ENCODE results near the gene PAX3. TPM values are rescaled to one million over a fixed set of nuclear protein-coding genes. Genes with fewer than 3 reads are reported as not detected.

Gene PAX3
- total RNA-seq, 4 donors from 2014 or later: not detected

DNA sequence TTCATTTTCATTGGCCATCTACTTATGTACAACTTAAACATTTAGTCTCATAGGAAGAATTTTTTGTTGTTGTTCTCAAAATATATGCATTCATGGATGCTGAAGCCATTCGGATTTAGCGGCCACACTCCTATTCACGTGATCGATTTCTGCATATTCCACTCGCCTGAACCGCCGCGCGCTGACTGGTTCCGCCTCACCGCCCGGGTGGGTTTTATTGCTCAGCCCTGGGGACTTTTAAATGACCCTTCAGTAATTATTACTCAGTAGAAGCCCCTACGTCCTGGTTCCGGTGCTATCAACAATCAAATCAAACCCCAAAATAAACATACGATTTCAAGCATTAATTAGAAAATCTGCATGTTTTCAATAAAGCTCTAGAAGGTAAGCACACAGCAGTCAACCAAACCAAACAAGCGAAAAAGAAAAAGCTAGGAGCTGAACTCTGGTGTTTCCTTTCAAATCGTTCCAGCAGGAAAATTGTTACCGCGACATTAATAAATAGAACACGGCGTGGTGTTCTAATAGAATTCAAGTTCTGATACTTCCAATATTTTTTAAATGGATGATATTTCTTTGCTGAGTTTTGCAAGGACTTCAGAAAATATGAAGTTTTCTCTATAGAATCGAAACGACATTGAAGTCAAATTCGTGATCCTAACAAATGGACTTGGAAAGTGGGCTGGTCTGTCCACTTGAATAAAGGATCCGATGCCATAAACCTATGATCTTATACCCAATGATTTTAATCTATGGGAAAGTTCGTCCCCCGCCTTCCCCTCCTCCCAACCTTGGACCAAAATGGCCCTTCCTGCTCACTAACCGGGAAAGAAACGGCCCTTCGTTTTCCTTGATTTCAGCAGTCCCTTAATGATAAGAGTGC, 9.3 kb downstream of the PAX3 start:
- no peaks in the 10 kb centered on the region for H3K36me3 ChIP-seq
- 21 to 35% methylated on average over 21 to 30 of the region's 30 CpGs for WGBS, 2 donors (ENCODE audit: low coverage in 1 of 2)
- in situ Hi-C loops (cut with MboI; ENCODE audit: low pct_ligation_motif_present in 1 of 4, low pct_unique_long_range_greater_than_20kb in 1 of 4, low sequenced_read_pairs in 3 of 4): no loop called here
- no peak for DNase-seq
- peaks cover 0 to 7% (median 6%) of the 10 kb centered on the region in 4 donors for H3K4me1 ChIP-seq
- peaks cover 100% of the 10 kb centered on the region for H3K27me3 ChIP-seq
- H3K4me3 ChIP-seq: no peak overlapping the region
- TF ChIP-seq POLR2AphosphoS5 (IDR thresholded peaks at IDR 0.05) (no peak), POLR2A (IDR thresholded peaks at IDR 0.05) (no peak), EP300 (IDR thresholded peaks at IDR 0.05; ENCODE audit: low read depth) (no peak)
- TF ChIP-seq, protein P1, sequence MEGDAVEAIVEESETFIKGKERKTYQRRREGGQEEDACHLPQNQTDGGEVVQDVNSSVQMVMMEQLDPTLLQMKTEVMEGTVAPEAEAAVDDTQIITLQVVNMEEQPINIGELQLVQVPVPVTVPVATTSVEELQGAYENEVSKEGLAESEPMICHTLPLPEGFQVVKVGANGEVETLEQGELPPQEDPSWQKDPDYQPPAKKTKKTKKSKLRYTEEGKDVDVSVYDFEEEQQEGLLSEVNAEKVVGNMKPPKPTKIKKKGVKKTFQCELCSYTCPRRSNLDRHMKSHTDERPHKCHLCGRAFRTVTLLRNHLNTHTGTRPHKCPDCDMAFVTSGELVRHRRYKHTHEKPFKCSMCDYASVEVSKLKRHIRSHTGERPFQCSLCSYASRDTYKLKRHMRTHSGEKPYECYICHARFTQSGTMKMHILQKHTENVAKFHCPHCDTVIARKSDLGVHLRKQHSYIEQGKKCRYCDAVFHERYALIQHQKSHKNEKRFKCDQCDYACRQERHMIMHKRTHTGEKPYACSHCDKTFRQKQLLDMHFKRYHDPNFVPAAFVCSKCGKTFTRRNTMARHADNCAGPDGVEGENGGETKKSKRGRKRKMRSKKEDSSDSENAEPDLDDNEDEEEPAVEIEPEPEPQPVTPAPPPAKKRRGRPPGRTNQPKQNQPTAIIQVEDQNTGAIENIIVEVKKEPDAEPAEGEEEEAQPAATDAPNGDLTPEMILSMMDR (IDR thresholded peaks at IDR 0.05): no peak
- intact Hi-C loops (cut with DNase I; ENCODE audit: low total_unique reads): no loop called here
- no peaks in the 10 kb centered on the region for H3K9me3 ChIP-seq
- H3K27ac ChIP-seq: no peak overlapping the region

DNA sequence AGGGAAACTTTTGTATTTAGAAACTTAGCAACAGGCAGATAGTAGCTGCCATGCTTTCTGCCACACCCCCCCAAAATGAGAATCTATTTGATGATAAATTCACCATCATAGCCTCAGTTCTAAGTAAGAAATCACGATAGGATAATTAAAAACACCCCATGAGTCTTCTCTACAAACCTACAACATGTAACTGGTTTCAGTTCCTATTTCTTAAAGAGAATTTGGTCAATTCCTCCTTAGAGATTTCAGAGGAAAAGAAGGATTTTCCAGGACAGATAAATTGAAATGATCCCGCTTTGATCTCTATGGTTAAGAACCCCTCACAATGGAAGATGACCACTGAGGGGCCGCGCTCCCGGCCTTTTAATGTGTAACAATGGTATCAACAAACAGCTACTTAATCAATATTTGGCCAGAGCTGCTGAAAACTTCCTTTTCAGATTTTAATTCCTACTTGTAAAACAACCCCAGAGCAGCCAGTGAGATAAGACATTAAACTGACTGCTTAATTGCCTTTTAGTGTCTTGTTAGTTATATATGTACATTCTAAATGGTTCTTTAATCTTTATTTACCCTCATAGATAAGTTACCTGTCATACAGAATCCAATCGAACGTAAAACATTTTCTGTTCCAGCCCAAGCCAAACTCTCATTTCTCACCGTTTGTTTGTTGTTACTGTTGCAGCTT, 10.1 kb downstream of the PAX3 start:
- WGBS, 2 donors (ENCODE audit: low coverage in 1 of 2): 9 to 11% methylated on average over 8 of the region's 8 CpGs
- Histone ChIP-seq H3K4me1 (peaks cover 0 to 7% (median 6%) of the 10 kb centered on the region in 4 donors), H3K9me3 (no peaks in the 10 kb centered on the region), H3K36me3 (no peaks in the 10 kb centered on the region), H3K27ac (no peak overlapping the region), H3K4me3 (no peak overlapping the region), H3K27me3 (peaks cover 100% of the 10 kb centered on the region)
- DNase-seq: no peak
- intact Hi-C loops (cut with DNase I; ENCODE audit: low total_unique reads): no loop called here
- in situ Hi-C loops (cut with MboI; ENCODE audit: low pct_ligation_motif_present in 1 of 4, low pct_unique_long_range_greater_than_20kb in 1 of 4, low sequenced_read_pairs in 3 of 4): no loop called here
- TF ChIP-seq POLR2AphosphoS5 (IDR thresholded peaks at IDR 0.05): no peak
- no peak for TF ChIP-seq EP300 (IDR thresholded peaks at IDR 0.05; ENCODE audit: low read depth)
- TF ChIP-seq, protein P1 (IDR thresholded peaks at IDR 0.05): no peak
- TF ChIP-seq POLR2A (IDR thresholded peaks at IDR 0.05): no peak

DNA sequence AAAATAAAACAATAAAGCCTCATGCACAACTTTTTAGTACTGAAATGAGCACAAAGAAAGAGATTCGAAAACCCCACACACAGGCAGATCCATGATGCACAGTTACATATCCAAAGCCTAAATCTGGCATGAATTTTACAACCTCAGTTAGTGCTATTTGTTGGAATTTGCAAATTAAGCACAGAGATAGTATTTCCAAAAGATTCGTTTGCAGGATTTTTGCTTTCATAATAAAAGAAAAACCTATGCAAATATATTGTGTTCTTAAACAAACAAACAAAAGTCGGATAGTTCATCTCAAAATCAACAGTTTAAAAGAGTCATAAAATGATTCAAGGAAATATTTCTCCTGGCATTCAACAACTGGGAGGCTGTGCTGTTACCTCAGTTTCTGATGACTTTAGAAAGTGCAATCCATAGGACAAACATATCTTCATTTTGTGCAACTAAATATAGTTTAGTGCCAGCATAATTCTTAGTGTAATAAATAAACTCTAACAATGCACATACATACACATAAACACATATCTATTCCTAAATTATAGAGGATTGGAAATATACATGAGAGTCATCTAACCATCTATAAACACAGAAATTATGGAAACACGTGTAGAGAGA, 10.8 kb downstream of the PAX3 start:
- peaks cover 0 to 7% (median 6%) of the 10 kb centered on the region in 4 donors for H3K4me1 ChIP-seq
- intact Hi-C loops (cut with DNase I; ENCODE audit: low total_unique reads) (no loop called here), in situ Hi-C loops (cut with MboI; ENCODE audit: low pct_ligation_motif_present in 1 of 4, low pct_unique_long_range_greater_than_20kb in 1 of 4, low sequenced_read_pairs in 3 of 4) (no loop called here)
- H3K27ac ChIP-seq: no peak overlapping the region
- H3K27me3 ChIP-seq: peaks cover 99% of the 10 kb centered on the region
- DNase-seq: no peak
- H3K36me3 ChIP-seq: no peaks in the 10 kb centered on the region
- no peaks in the 10 kb centered on the region for H3K9me3 ChIP-seq
- H3K4me3 ChIP-seq: no peak overlapping the region
- WGBS, 2 donors (ENCODE audit: low coverage in 1 of 2): 17 to 25% methylated on average over 4 of the region's 4 CpGs
- TF ChIP-seq POLR2A (IDR thresholded peaks at IDR 0.05) (no peak), POLR2AphosphoS5 (IDR thresholded peaks at IDR 0.05) (peak in 1 of 3 donors; percentile 10)

DNA sequence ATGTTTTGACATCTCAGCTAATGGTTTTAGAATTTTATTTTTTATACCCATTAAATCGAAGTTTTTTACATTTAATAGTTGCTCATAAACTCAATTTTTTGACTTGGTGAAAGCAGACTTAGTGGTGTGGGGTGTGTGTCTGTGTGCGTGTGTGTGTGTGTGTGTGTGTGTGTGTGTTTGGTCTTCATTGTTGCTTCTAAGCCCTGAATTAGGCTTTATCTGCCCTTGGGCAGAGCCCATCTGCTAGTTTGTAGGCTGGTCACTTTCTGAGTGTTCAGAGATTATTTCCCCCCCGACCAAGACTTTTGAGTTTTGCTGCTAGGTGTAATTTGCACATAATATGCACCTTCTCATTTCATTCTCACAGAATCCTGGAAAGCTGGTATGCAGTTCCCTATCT, 14.3 kb downstream of the PAX3 start:
- TF ChIP-seq EP300 (IDR thresholded peaks at IDR 0.05; ENCODE audit: low read depth): no peak
- TF ChIP-seq, protein P1 (IDR thresholded peaks at IDR 0.05): no peak
- TF ChIP-seq POLR2AphosphoS5 (IDR thresholded peaks at IDR 0.05): no peak
- TF ChIP-seq POLR2A (IDR thresholded peaks at IDR 0.05): no peak
- intact Hi-C loops (cut with DNase I; ENCODE audit: low total_unique reads): no loop called here
- Histone ChIP-seq H3K27ac (no peak overlapping the region), H3K27me3 (peaks cover 92% of the 10 kb centered on the region), H3K4me3 (no peak overlapping the region), H3K36me3 (no peaks in the 10 kb centered on the region), H3K9me3 (no peaks in the 10 kb centered on the region), H3K4me1 (no peaks in the 10 kb centered on the region)
- in situ Hi-C loops (cut with MboI; ENCODE audit: low pct_ligation_motif_present in 1 of 4, low pct_unique_long_range_greater_than_20kb in 1 of 4, low sequenced_read_pairs in 3 of 4): no loop called here
- 34 to 59% methylated on average over 2 to 3 of the region's 3 CpGs for WGBS, 2 donors (ENCODE audit: low coverage in 1 of 2)
- no peak for DNase-seq
